Motor neuron (in vitro differentiated cells): Measurements from ENCODE around the gene WDR91. TPM values are rescaled to one million over a fixed set of nuclear protein-coding genes. Genes with fewer than 3 reads are reported as not detected.
"Not testable (repeated sequence)": the region's sequence is repeated elsewhere in the genome, so short reads cannot be mapped to it uniquely, and the experiment has no call there.

ENCODE experiments used
- ATAC-seq, 8 experiments: fragments of 200-7000 bp; cut with Tn5 transposase; replicated peaks in 6 of 8; 2 replicates each; pipeline ENCODE4 v1.8.0; 2021; ENCODE audit warnings: mild to moderate bottlenecking in 8 of 8, moderate library complexity in 8 of 8
- H3K27ac ChIP-seq, 2 donors: fragments of 250-450 bp; sonication (Bioruptor Pico); 2 replicates each; pipeline ENCODE4 v1.9.0; 2021; ENCODE audit warnings: antibody characterized with exemption in 2 of 2, mild to moderate bottlenecking in 2 of 2, moderate library complexity in 1 of 2
- H3K4me1 ChIP-seq, 2 donors: fragments of 250-450 bp; sonication (Bioruptor Pico); replicated peaks in 1 of 2; 2 replicates each; pipeline ENCODE4 v1.6.1; 2021; ENCODE audit warnings: antibody characterized with exemption in 2 of 2, mild to moderate bottlenecking in 2 of 2, moderate library complexity in 1 of 2
- H3K4me3 ChIP-seq, 5 donors: fragments of 250-450 bp; sonication (Bioruptor Pico); 2 replicates each; pipeline ENCODE4 v1.9.0; 2021; ENCODE audit warnings: antibody characterized with exemption in 5 of 5, mild to moderate bottlenecking in 5 of 5, moderate library complexity in 4 of 5
- WGBS, 10 experiments: fragments of 450-650 bp; shearing (Covaris generic); methylation state at CpG; one replicate each; pipeline ENCODE4 v1.0.0; 2022; 5-methylcytosine and 5-hydroxymethylcytosine counted together
- in situ Hi-C, 9 experiments: fragments of 400-800 bp; cut with MboI; loops; one replicate each; pipeline ENCODE4 v1.15.0; 2021; ENCODE audit warnings: low sequenced_read_pairs in 9 of 9, low pct_unique_long_range_greater_than_20kb in 2 of 9; ENCODE audit not compliant: unreplicated experiment in 9 of 9
- total RNA-seq, 8 experiments: library from RNA; unstranded; fragments of 300-600 nt; gene quantifications; 2 replicates each; pipeline versions ENCODE4 v1.2.3 to v1.2.4, GENCODE V29; 2022

Gene WDR91
- total RNA-seq, 8 experiments from 2014 or later: 6.3 to 19.6 (median 12.3) TPM

GRCh38 chr7:135224027-135224426 lies 12.7 kb upstream of the WDR91 start:
- WGBS, 10 experiments: 0 to 100% (median 56%) methylated on average over 1 of the region's 1 CpG; no CpG with 5 or more reads in 1 of the 10 experiments
- in situ Hi-C loops: no loop called here

GRCh38 chr7:135217645-135218509 lies 6.6 kb upstream of the WDR91 start:
- no peak overlapping the region for H3K27ac ChIP-seq
- H3K4me1 ChIP-seq: no peaks in the 10 kb centered on the region
- in situ Hi-C loops: no loop called here
- H3K4me3 ChIP-seq: no peak overlapping the region
- no peak for ATAC-seq
- WGBS, 10 experiments: 46 to 92% (median 69%) methylated on average over 1 to 5 of the region's 5 CpGs

More at GRCh38 chr7:135224027-135224426, 12.7 kb upstream of the WDR91 start:
- no peak overlapping the region for H3K4me3 ChIP-seq
- ATAC-seq: no peak
- no peak overlapping the region for H3K27ac ChIP-seq
- H3K4me1 ChIP-seq: no peaks in the 10 kb centered on the region

- 32 to 88% (median 69%) methylated on average over 2 to 3 of the region's 3 CpGs; no CpG with 5 or more reads in 3 of the 10 experiments for WGBS, 10 experiments
- no peak overlapping the region for H3K4me3 ChIP-seq
- ATAC-seq: no peak
- no peak overlapping the region for H3K27ac ChIP-seq
- H3K4me1 ChIP-seq: no peaks in the 10 kb centered on the region
- in situ Hi-C loops: no loop called here
Measured at GRCh38 chr7:135215698-135216097, 4.4 kb upstream of the WDR91 start.

GRCh38 chr7:135215180-135215579 lies 3.9 kb upstream of the WDR91 start:
- WGBS, 10 experiments: 71 to 100% (median 100%) methylated on average over 1 to 3 of the region's 4 CpGs; no CpG with 5 or more reads in 1 of the 10 experiments
- in situ Hi-C loops: no loop called here
- no peak overlapping the region for H3K4me3 ChIP-seq
- no peak for ATAC-seq
- peaks cover 0 to 3% of the 10 kb centered on the region in 2 donors for H3K4me1 ChIP-seq
- no peak overlapping the region for H3K27ac ChIP-seq

- peaks cover 0 to 3% of the 10 kb centered on the region in 2 donors for H3K4me1 ChIP-seq
- no peak for ATAC-seq
- in situ Hi-C loops: no loop called here
- no peak overlapping the region for H3K27ac ChIP-seq
- no peak overlapping the region for H3K4me3 ChIP-seq
- 57 to 100% (median 90%) methylated on average over 1 to 2 of the region's 2 CpGs; no CpG with 5 or more reads in 5 of the 10 experiments for WGBS, 10 experiments
Measured at GRCh38 chr7:135213831-135214230, 2.5 kb upstream of the WDR91 start.

- H3K27ac ChIP-seq: peak overlapping the region; percentile 44 to 74
- H3K4me1 ChIP-seq, in situ Hi-C loops: not testable (repeated sequence)
- 2 to 81% (median 32%) methylated on average over 2 to 18 of the region's 30 CpGs; no CpG with 5 or more reads in 1 of the 10 experiments for WGBS, 10 experiments
- peak overlapping the region; percentile 66 to 78 (median 72) for H3K4me3 ChIP-seq
- peak in 1 of 8 experiments; percentile 1 for ATAC-seq
Measured at GRCh38 chr7:135211946-135212685, 790 bp upstream of the WDR91 start.

GRCh38 chr7:135210888-135211178 lies 493 bp downstream of the WDR91 start:
- H3K4me3 ChIP-seq: peak overlapping the region; percentile 66 to 78 (median 72)
- H3K27ac ChIP-seq: peak overlapping the region; percentile 72 to 83
- H3K4me1 ChIP-seq: peaks cover 3% of the 10 kb centered on the region in 2 donors
- peak in 3 of 8 experiments; percentile 20 to 30 (median 23) for ATAC-seq
- WGBS, 10 experiments: 0 to 4% (median 0%) methylated on average over 4 to 7 of the region's 13 CpGs; no CpG with 5 or more reads in 6 of the 10 experiments
- in situ Hi-C loops: no loop called here

- ATAC-seq: no peak
- WGBS, 10 experiments: 75 to 97% (median 92%) methylated on average over 3 to 7 of the region's 7 CpGs; no CpG with 5 or more reads in 1 of the 10 experiments
- H3K4me1 ChIP-seq: peaks cover 3% of the 10 kb centered on the region in 2 donors
- in situ Hi-C loops: no loop called here
- no peak overlapping the region for H3K27ac ChIP-seq
- H3K4me3 ChIP-seq: no peak overlapping the region
Measured at GRCh38 chr7:135209225-135209834, 2.0 kb downstream of the WDR91 start.

GRCh38 chr7:135208102-135208793 lies 3.1 kb downstream of the WDR91 start:
- Histone ChIP-seq H3K4me1 (peaks cover 3% of the 10 kb centered on the region in 2 donors), H3K27ac (no peak overlapping the region), H3K4me3 (no peak overlapping the region)
- in situ Hi-C loops: no loop called here
- 26 to 73% (median 69%) methylated on average over 2 to 5 of the region's 6 CpGs; no CpG with 5 or more reads in 5 of the 10 experiments for WGBS, 10 experiments
- no peak for ATAC-seq

- peaks cover 3% of the 10 kb centered on the region in 2 donors for H3K4me1 ChIP-seq
- no peak overlapping the region for H3K4me3 ChIP-seq
- in situ Hi-C loops: no loop called here
- no peak overlapping the region for H3K27ac ChIP-seq
- no peak for ATAC-seq
- WGBS, 10 experiments: 45 to 96% (median 75%) methylated on average over 2 to 7 of the region's 8 CpGs; no CpG with 5 or more reads in 5 of the 10 experiments
Measured at GRCh38 chr7:135207406-135208101, 3.8 kb downstream of the WDR91 start.

GRCh38 chr7:135206941-135207391 lies 4.4 kb downstream of the WDR91 start:
- peaks cover 3% of the 10 kb centered on the region in 2 donors for H3K4me1 ChIP-seq
- H3K27ac ChIP-seq: no peak overlapping the region
- ATAC-seq: no peak
- in situ Hi-C loops: no loop called here
- 71 to 90% (median 81%) methylated on average over 3 to 7 of the region's 7 CpGs; no CpG with 5 or more reads in 3 of the 10 experiments for WGBS, 10 experiments
- H3K4me3 ChIP-seq: no peak overlapping the region

- no peak for ATAC-seq
- Histone ChIP-seq H3K4me3 (no peak overlapping the region), H3K4me1 (peaks cover 3% of the 10 kb centered on the region in 2 donors), H3K27ac (no peak overlapping the region)
- 40 to 100% (median 80%) methylated on average over 1 to 8 of the region's 8 CpGs; no CpG with 5 or more reads in 4 of the 10 experiments for WGBS, 10 experiments
- in situ Hi-C loops: no loop called here
Measured at GRCh38 chr7:135205850-135206249, 5.5 kb downstream of the WDR91 start.
